Activated T-helper 1 cell treated with anti-CD3 and anti-CD28 coated beads, Interleukin-12 subunit alpha, Interleukin-12 subunit beta, Interleukin-2, Interleukin-4 antibody, amounts not matched to agents 30 ng/mL and 10 ng/mL and 1 ng/mL, durations not matched to agents 14 hours and 24 hours and 36 hours (primary cell): ENCODE measurements around the gene NKD1. TPM values are rescaled to one million over a fixed set of nuclear protein-coding genes. Genes with fewer than 3 reads are reported as not detected.

ENCODE experiments used
- DNase-seq: peaks from one replicate; pipeline ENCODE4 v3.0.0; 2021; ENCODE audit warnings: low spot score
- H3K27ac Mint-ChIP-seq: one replicate; pipeline ENCODE4 v1.8.0; 2021; ENCODE audit warnings: mild to moderate bottlenecking, mixed read lengths
- H3K27me3 Mint-ChIP-seq: one replicate; pipeline ENCODE4 v1.8.0; 2022; ENCODE audit warnings: mild to moderate bottlenecking, moderate library complexity, mixed read lengths; ENCODE audit not compliant: insufficient read depth
- H3K36me3 Mint-ChIP-seq: one replicate; pipeline ENCODE4 v1.8.0; 2021; ENCODE audit warnings: low read depth, mixed read lengths
- H3K4me1 Mint-ChIP-seq: one replicate; pipeline ENCODE4 v1.8.0; 2021; ENCODE audit warnings: low read depth, mixed read lengths
- H3K4me3 Mint-ChIP-seq: one replicate; pipeline ENCODE4 v1.8.0; 2021; ENCODE audit warnings: mild to moderate bottlenecking, moderate library complexity, mixed read lengths
- H3K9me3 Mint-ChIP-seq: one replicate; pipeline ENCODE4 v1.8.0; 2021; ENCODE audit warnings: mixed read lengths
- intact Hi-C: fragments of 100-400 bp; cut with micrococcal nuclease; formaldehyde crosslinking; loops from one replicate; pipeline ENCODE4 v1.15.1; 2024
- total RNA-seq: library from RNA; stranded (reverse); gene quantifications from 2 replicates; pipeline ENCODE4 v1.2.3, GENCODE V29; 2022

Gene NKD1
- total RNA-seq, 1 donor from 2014 or later: 1.1 TPM

DNA sequence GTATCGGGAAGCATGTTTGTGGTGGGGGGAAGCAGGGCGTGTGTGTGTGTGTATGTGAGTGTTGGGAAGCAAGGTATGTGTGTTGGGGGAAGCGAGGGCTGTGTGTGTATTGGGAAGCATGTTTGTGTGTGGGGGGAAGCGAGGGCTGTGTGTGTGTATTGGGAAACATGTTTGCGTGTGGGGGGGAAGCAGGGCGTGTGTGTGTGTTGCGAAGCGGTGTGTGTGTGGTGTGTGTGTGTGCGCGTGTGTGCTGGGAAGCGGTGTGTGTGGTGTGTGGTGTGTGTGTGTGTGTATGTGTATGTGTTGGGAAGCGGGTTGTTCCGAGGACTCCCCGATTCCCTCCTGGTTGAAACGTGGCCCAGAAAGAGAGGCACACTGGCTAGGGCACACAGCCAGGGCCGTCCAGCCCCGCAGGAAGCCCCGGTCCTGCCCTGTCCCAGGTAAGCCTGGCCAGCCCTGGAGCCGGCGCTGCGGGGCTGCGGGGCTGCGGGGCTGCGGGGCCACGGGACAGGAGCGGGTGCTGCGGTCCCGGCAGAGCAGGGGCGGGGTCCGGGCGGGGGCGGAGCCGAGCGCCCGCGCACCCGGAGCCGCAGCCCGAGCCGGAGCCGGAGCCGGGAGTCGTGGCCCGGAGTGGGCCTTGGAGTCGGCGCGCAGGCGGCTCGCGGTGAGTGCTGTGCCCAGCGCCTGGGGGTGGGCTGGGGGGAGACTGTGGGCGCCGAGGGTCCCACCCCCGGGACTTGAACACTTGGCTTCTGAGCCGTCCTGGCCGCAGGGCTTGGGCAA is 145.0 kb downstream of the NKD1 start, which contains the start of gene NOD2:
Gene NOD2 (plus strand): TSS at position 608 of the 783 bp plus-strand sequence. CDS start 5,890 bp downstream, outside the sequence.
- H3K36me3 Mint-ChIP-seq: peaks cover 11% of the 10 kb centered on the region
- intact Hi-C loops: no loop called here
- H3K27ac Mint-ChIP-seq: peak within 1 kb of the TSS; percentile 76
- peaks cover 4% of the 10 kb centered on the region for H3K27me3 Mint-ChIP-seq
- H3K9me3 Mint-ChIP-seq: no peaks in the 10 kb centered on the region
- peak within 1 kb of the TSS; percentile 78 for H3K4me3 Mint-ChIP-seq
- peak; percentile 9 for DNase-seq
- H3K4me1 Mint-ChIP-seq: peaks cover 66% of the 10 kb centered on the region

DNA sequence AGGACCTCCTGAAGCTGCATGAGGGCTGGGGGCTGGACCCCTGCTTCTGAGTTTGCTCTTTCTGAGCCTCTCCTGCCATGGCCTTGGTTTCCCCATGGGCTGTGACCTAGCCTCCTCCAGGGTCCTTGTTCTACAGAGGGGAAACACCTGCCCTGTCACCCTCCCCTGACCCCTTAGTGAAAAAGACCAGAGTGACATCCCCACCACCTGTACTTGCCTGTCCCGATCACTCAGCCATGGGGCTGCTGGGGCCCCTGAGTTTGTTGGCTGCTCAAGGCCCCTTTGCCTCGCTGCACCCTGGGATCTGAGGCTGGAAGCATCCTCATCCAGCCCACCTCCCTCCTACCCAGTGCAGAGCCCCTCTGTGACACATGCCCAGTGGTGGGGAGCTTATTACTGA is 146.0 kb downstream of the NKD1 start:
- Mint-ChIP-seq H3K4me3 (peak overlapping the region; percentile 78), H3K27me3 (peaks cover 4% of the 10 kb centered on the region), H3K36me3 (peaks cover 11% of the 10 kb centered on the region), H3K9me3 (no peaks in the 10 kb centered on the region), H3K4me1 (peaks cover 69% of the 10 kb centered on the region), H3K27ac (peak overlapping the region; percentile 36)
- intact Hi-C loops: no loop called here
- DNase-seq: no peak

DNA sequence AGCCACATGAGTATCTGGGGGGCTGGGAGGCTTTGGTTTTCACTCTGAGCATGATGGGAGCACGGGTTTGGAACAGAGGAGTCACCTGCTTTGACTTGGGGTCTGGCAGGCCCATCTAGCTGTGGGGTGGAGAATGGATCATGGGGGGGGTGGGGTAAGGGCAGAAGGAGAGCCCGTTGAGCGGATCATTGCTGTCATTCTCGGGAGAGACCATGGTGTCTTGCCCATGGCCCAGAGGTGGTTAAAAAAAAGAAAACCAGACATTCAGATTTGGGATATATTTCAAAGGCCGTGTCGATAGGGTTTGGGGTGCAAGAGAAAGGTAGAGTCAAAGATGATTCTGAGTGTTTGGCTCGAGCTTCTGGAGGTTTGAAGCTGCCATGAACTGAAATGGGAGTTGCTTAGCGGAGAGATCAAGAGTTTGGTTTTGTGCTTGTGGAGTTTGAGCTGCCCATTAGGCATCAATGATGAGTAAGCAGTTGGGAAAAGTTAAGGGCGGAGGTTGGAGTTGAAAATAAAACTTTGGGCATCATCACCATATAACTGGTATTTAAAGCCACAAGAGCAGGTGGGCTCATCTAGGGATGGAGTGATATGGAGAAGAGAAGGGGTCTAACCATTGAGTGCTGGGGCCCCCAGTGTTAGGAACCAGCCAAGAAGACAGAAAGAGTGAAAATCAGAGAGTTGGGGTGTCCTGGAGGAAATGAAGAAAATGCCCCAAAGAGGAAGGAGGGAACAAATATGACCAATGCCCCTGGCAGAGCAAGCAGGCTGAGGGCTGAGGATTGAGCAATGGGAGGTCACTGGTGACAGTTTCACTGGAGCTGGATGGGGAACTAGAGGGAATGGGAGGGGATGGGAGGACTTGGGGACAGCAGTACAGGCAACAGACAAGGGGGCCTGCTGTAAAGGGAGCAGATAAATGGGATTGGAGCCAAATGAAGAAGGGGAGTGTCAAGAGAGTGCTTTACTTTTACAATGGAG is 147.1 kb downstream of the NKD1 start:
- intact Hi-C loops: loop anchor here (5.0 kb wide), 1 partner anchor 47 kb away; the partner anchor contains the start of gene CYLD
- Mint-ChIP-seq H3K9me3 (no peaks in the 10 kb centered on the region), H3K4me3 (peak overlapping the region; percentile 78)

DNA sequence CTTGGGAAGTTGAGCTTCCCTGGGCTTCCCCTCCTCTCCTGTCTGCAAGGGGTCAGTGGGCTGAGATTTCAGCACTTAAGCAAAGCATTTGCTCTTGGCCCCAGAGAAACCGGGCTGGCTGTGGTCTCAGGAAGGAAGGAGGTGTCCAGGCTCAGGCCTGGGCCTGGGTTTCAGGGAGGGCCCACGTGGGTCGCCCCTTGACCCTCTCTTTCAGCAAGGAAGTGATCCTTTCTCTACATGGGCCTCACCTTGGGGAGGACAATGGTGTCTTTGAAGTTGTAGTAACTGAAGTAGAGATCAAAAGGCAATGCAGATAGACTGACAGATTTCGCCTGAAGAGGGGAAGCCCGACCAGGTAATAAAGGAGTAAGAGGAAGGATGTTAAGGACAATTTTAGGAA is 147.9 kb downstream of the NKD1 start:
- peak overlapping the region; percentile 51 for H3K27ac Mint-ChIP-seq
- intact Hi-C loops: loop anchor here (5.0 kb wide), 1 partner anchor 46 kb away; the partner anchor contains the start of gene CYLD
- peaks cover 25% of the 10 kb centered on the region for H3K36me3 Mint-ChIP-seq
- peaks cover 84% of the 10 kb centered on the region for H3K4me1 Mint-ChIP-seq
- peaks cover 3% of the 10 kb centered on the region for H3K27me3 Mint-ChIP-seq
- no peak for DNase-seq
- no peaks in the 10 kb centered on the region for H3K9me3 Mint-ChIP-seq
- peak overlapping the region; percentile 49 for H3K4me3 Mint-ChIP-seq

More for the DNA sequence above, 147.1 kb downstream of the NKD1 start:
- Mint-ChIP-seq H3K27me3 (peaks cover 3% of the 10 kb centered on the region), H3K4me1 (peaks cover 76% of the 10 kb centered on the region), H3K36me3 (peaks cover 19% of the 10 kb centered on the region), H3K27ac (peak overlapping the region; percentile 50)
- no peak for DNase-seq

DNA sequence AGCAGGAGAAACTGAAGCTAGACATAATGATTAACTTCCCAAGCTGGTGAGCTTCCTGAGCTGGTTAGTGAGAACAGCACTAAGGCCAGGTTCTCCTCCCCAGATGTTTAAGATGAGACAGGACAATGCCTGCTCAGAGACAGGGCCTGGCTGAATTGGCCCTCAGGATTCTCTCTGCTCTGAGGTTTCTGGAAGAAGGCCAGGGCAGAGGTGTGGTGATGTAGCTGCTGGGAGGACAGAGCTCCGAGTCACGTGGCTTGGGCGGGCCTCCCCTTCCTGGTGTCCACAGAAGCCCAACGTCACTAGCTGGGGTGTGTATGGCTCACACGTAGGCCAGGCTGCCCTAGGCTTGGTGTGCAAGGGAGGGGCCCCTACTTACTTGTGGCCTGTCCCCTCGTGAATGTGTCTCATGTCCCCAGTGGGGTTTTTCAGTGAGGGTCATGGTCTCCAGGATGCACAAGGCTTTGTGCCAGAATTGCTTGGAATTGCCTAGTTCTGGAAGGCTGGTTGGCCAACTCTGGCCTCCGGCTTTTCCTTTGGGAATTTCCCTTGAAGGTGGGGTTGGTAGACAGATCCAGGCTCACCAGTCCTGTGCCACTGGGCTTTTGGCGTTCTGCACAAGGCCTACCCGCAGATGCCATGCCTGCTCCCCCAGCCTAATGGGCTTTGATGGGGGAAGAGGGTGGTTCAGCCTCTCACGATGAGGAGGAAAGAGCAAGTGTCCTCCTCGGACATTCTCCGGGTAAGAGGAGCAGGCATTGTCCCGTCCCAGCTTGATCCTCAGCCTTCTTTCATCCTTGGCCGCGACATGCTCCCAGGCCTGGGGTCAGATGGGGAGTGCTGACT is 148.6 kb downstream of the NKD1 start:
- intact Hi-C loops: loop anchor here (5.0 kb wide), 1 partner anchor 46 kb away; the partner anchor contains the start of gene CYLD
- H3K4me1 Mint-ChIP-seq: peaks cover 85% of the 10 kb centered on the region
- peak; percentile 21 for DNase-seq
- H3K27me3 Mint-ChIP-seq: peaks cover 3% of the 10 kb centered on the region
- H3K4me3 Mint-ChIP-seq: no peak overlapping the region
- H3K9me3 Mint-ChIP-seq: no peaks in the 10 kb centered on the region
- peaks cover 31% of the 10 kb centered on the region for H3K36me3 Mint-ChIP-seq
- peak overlapping the region; percentile 86 for H3K27ac Mint-ChIP-seq

DNA sequence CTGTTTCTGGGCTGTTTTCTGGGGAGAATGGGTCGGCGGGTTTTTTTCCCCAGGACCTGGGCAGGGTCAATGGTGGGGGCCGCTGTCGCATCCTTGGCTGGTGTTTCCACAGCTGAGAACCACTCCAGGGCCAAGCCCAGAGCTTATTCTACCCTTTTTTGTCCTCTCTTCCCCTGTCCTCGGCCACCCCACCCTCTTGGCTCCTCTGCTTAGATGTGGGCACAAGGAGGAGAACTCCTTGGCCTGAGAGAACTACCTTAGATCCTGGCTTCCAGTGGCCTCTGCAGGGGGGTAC is 149.2 kb downstream of the NKD1 start:
- Mint-ChIP-seq H3K27me3 (peaks cover 3% of the 10 kb centered on the region), H3K9me3 (no peaks in the 10 kb centered on the region), H3K4me1 (peaks cover 80% of the 10 kb centered on the region), H3K27ac (peak overlapping the region; percentile 86), H3K4me3 (no peak overlapping the region), H3K36me3 (peaks cover 32% of the 10 kb centered on the region)
- no peak for DNase-seq
- intact Hi-C loops: loop anchor here (5.0 kb wide), 1 partner anchor 45 kb away; the partner anchor contains the start of gene CYLD

DNA sequence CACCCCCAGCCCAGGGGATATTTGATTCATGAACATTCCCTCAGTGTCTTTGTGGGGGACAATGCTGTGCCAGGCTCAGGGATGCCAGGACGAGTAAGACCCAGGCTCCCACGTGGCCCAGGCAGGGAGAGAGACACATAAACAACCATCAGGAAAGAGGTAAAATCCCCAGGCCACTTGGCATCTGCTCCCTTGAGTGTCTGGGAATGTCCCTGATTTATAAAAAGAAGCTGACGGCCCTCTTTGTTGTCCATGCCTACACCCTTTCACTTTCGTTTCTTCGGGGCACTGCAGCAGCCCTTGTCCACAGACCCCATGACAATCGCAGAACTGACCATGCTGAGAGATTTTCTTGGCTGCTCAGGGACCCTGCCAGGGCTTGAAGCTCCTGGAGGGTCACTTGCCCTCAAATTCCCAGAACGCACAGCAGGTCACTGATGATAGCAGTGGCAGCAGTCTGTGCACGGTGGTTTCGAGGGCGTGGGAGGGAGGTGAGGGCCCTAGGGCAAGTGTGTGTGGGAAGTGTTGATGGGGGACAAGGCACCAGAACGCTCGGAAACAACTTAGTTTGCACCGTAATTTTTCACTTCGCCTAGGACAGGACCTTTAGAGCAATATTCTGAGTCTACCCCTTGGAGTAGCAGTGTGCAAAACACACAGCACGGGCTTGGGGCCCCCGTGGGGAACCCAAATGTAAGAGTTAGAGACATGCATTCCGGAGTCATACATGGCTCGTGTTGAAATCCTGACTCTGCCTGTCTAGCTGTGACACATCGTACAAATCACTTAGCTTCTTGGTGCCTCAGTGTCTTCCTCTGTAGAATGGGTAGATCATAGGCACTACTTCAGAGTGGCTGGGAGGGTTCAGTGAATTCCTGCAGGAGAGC is 149.9 kb downstream of the NKD1 start:
- DNase-seq: no peak
- Mint-ChIP-seq H3K36me3 (peaks cover 37% of the 10 kb centered on the region), H3K4me3 (peak overlapping the region; percentile 74), H3K27ac (peak overlapping the region; percentile 86), H3K27me3 (peaks cover 3% of the 10 kb centered on the region), H3K9me3 (no peaks in the 10 kb centered on the region), H3K4me1 (peaks cover 72% of the 10 kb centered on the region)
- intact Hi-C loops: loop anchor here (5.0 kb wide), 1 partner anchor 44 kb away; the partner anchor contains the start of gene CYLD

Other genes starting within 250 kb of the NKD1 start
- 88.8 and 91.0 TPM in 2 replicates for gene BRD7, start 179.4 kb upstream of the NKD1 start, total RNA-seq
- 34.3 TPM in 2 replicates for gene SNX20, start 132.9 kb downstream of the NKD1 start, total RNA-seq
- 6.7 and 7.3 TPM in 2 replicates for gene NOD2, start 145.2 kb downstream of the NKD1 start, total RNA-seq
- 219 and 223 TPM in 2 replicates for gene CYLD, start 193.7 kb downstream of the NKD1 start, total RNA-seq